SK-N-SH treated with all-trans-retinoic acid at 6 μM for 48 hours (cell line): ENCODE data around the gene ALKAL2.

ENCODE experiments used
- BACH2 ChIP-seq: fragments of 250-450 bp; sonication (Bioruptor Pico); IDR thresholded peaks from 2 replicates; pipeline ENCODE4 v1.9.0; 2021; ENCODE audit warnings: mild to moderate bottlenecking, borderline replicate concordance
- PATZ1 ChIP-seq: fragments of 250-450 bp; sonication (Bioruptor Pico); IDR thresholded peaks from 2 replicates; pipeline ENCODE4 v1.8.0; 2020; ENCODE audit warnings: mild to moderate bottlenecking, moderate library complexity, borderline replicate concordance
- POU6F1 ChIP-seq: fragments of 250-450 bp; sonication (Bioruptor Pico); IDR thresholded peaks from 2 replicates; pipeline ENCODE4 v1.8.0; 2021; ENCODE audit warnings: low read depth, mild to moderate bottlenecking, moderate library complexity, borderline replicate concordance
- SNAI2 ChIP-seq: fragments of 250-450 bp; sonication (Bioruptor Pico); IDR thresholded peaks from 2 replicates; pipeline ENCODE4 v1.5.0; 2020; ENCODE audit warnings: mild to moderate bottlenecking, moderate library complexity
- ZC3H10 ChIP-seq: fragments of 250-450 bp; sonication (Bioruptor Pico); IDR thresholded peaks from 2 replicates; pipeline ENCODE4 v1.5.1; 2021; ENCODE audit warnings: mild to moderate bottlenecking, moderate library complexity
- ZFP30 ChIP-seq: fragments of 450-650 bp; formaldehyde crosslinking; IDR thresholded peaks from 2 replicates; pipeline ENCODE4 v1.5.0; 2022; ENCODE audit warnings: mild to moderate bottlenecking, moderate library complexity

GRCh38 chr2:271917-272316 lies 16.0 kb downstream of the ALKAL2 start:
- TF ChIP-seq POU6F1 (CRISPR knock-in tag) (no peak), ZFP30 (CRISPR knock-in tag) (no peak), PATZ1 (no peak), ZC3H10 (no peak), SNAI2 (CRISPR knock-in tag) (no peak), BACH2 (no peak)
